ENCODE measurements around the gene SYS1.
A peak's percentile ranks its signal among the peaks of the same experiment; 100 is the strongest.

The SYS1 gene
- total RNA-seq = 55.5 to 78.5 reads per million in 2 experiments

GRCh38 chr20:45362804-45363610 is at the start of gene SYS1:
TSS of gene SYS1 (plus strand) at chr20:45363156. CDS start at chr20:45363532, 376 bp downstream.
- peak; percentile 99 for DNase-seq (ENCODE audit: low read depth)

GRCh38 chr20:45313943-45314342 is 49.0 kb upstream of the SYS1 start:
- no peak for DNase-seq (ENCODE audit: low read depth)

GRCh38 chr20:45315672-45316071 is 47.3 kb upstream of the SYS1 start:
- no peak for DNase-seq (ENCODE audit: low read depth)

DNA sequence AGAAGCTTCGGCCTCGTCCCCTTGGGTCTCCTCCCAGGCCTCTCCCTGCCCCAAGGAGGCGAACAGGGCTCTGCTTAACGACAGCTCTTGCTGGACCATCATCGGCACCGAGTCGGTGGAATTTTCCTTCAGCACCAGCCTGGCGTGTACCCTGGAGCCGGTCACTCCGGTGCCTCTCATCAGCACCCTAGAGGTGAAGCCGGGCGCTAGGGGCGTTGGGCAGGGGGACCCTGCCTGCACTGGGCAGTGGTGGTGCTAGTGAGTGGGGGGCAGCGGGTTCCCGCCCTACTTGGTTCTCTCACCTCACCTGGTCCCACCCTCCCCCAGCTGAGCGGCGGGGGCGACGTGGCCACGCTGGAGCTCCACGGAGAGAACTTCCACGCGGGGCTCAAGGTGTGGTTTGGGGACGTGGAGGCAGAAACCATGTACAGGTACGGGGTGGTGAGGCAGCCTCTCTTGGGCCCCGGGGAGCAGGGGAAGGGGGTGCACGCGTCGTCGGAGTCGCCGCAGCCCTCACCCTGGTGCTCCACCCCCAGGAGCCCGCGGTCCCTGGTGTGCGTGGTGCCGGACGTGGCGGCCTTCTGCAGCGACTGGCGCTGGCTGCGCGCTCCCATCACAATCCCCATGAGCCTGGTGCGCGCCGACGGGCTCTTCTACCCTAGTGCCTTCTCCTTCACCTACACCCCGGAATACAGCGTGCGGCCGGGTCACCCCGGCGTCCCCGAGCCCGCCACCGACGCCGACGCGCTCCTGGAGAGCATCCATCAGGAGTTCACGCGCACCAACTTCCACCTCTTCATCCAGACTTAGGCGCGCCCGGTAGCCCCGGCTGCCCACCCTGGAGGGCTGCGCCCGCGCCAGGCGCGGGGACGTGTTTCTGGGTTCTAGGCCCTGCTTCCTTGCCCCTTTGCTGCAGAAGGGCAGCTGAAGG is 46.5 kb upstream of the SYS1 start:
- DNase-seq (ENCODE audit: low read depth) = no peak

GRCh38 chr20:45317826-45318225 is 45.1 kb upstream of the SYS1 start:
- no peak for DNase-seq (ENCODE audit: low read depth)

DNA sequence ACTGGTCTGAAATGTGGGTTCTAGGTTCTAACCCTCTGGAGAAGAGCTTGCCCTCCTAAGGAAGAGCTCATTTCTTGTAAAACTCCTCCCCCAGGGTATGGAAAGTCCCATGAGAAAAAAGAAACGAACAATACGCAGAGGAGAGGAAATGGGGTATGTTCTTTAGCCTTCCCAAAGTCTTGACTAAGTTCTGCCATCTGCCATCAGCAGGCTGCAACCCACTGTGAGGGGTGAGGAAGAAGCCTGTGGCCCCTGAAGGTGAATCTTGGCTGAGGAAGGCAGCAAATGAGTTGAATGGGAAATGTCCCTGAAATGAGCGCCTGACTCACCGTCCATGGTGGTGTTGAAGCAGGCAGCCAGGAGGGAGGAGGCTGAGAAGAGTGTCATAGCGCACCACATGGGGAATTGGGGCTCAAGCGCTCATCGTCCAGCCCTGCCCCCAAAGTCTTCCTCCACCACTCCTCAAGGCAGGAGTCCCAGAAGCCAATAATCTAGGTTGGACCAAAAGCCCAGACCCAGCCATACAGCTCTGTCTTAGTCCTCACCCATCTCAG is 44.5 kb upstream of the SYS1 start:
- no peak for DNase-seq (ENCODE audit: low read depth)

GRCh38 chr20:45318948-45319347 is 44.0 kb upstream of the SYS1 start:
- no peak for DNase-seq (ENCODE audit: low read depth)

GRCh38 chr20:45320948-45321595 is 41.9 kb upstream of the SYS1 start:
- DNase-seq (ENCODE audit: low read depth) = no peak

GRCh38 chr20:45322952-45323383 is 40.0 kb upstream of the SYS1 start:
- DNase-seq (ENCODE audit: low read depth) = no peak

DNA sequence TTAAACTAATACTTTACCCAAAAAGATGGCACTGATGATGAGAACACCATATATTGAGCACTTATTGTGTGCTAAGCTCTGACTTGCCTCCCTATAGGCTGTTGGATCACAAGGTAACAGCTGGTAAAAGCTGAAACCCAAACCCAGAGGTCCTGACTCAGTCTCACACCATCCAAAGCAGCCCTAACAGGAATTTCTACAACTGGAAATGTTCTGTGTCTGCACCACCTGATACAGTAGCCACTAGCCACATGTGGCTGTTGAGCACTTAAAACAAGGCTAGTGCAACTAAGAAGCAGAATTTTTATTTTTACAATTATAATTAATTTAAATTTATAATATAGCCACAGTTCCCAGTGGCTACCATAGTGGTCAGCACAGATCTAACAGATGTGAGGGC is 39.2 kb upstream of the SYS1 start:
- no peak for DNase-seq (ENCODE audit: low read depth)

- no peak for DNase-seq (ENCODE audit: low read depth)
Measured at GRCh38 chr20:45325371-45325770, 37.6 kb upstream of the SYS1 start.

- DNase-seq (ENCODE audit: low read depth) = no peak
Measured at GRCh38 chr20:45328451-45328850, 34.5 kb upstream of the SYS1 start.

- DNase-seq (ENCODE audit: low read depth) = no peak
Measured at GRCh38 chr20:45329497-45330319, 33.2 kb upstream of the SYS1 start.

- no peak for DNase-seq (ENCODE audit: low read depth)
Measured at GRCh38 chr20:45330476-45330875, 32.5 kb upstream of the SYS1 start.

DNA sequence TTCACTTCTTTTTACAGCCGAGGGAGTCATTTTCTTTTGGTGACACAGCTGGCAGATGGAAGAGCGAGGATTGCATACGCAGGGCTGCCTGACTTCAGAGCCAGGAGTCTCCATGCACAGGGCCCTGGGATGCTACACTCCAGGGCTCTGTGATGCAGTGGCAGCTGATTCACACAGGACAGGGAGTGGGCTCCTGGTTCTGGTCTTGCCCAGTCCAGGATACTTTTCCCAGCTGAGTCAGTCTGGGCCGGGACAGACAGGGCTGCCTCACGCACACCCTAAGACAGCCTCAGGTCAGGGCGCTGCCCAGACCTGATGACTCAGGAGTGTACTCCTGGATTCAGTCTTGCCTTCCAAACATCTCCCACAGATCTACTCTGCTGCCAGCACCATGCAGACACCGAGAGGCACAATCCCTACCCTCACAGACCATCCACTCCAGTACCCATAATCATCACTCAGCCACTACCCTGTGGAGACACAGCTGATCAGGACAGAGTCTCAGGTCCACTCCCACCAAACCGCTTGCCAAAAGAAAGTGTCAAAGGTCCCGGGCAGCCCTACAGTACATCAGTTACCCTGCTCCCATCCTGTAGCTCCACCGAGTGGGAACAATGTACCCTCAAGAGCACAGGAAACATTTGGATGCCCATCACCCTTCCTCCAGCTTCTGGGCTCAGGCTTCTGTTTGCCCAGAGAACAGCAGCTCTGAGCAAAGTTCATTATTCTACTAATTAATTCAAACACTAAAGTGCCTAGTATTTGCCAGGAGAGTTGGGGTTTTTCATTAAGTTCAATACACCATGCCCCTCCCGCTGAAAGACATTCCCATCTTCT is 26.2 kb upstream of the SYS1 start:
- no peak for DNase-seq (ENCODE audit: low read depth)

- DNase-seq (ENCODE audit: low read depth) = no peak
Measured at GRCh38 chr20:45337367-45338120, 25.4 kb upstream of the SYS1 start.

DNA sequence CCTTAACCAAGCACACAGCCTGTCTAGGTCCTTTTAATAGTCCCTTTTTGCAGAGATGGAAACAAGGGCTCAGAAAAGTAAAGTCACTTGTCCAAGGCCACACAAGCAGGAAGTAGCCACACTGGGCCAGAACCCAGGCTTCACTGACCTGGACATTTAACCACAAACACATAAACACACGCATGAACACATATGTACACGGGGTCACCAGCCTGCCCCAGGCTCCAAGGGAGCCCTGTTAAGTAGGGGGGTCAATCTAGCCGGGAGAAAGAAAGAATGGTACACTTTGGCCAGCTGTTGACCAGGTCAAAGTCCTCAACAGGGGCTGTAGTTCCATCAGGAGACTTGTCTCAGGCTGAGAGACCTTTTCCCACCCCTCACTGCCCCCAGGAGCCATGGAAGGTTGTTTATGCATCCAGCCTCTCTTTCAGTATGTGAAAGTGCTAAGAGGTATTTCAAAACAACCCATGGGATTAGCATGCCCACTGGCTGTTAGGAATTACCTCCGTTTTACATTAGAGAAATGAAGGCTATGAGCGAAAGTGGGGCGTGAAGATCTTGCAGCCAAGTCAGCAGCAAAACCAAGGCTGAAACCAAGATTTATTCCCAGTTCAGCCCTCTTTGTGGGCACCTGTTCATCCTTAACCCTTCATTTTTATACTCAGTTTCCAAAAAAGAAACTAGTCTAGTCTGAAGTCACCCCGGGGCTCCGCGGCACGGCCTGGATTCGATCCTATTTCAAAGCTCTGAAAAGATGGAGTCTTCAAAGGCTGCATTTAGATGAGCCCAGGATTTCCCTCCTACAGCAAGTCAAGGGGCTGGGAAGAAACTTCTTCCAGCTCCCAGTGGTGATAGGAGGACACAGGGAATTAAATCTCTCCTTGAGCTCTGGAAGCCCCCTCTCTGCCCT is 24.6 kb upstream of the SYS1 start:
- DNase-seq (ENCODE audit: low read depth) = no peak

GRCh38 chr20:45339084-45339483 is 23.9 kb upstream of the SYS1 start:
- no peak for DNase-seq (ENCODE audit: low read depth)

Measured in T follicular helper cell (primary cell).